ENCODE measurements around the gene PLPP4.

Gene PLPP4

GRCh38 chr10:120420421-120420820 is 36.6 kb upstream of the PLPP4 start:
- Histone ChIP-seq H4K20me1 (ENCODE audit: insufficient read depth, low read length) (no peaks in the 10 kb centered on the region), H3K4me1 (ENCODE audit: low read length) (peaks cover 20% of the 10 kb centered on the region), H3K4me2 (ENCODE audit: low read length) (no peak overlapping the region; the same call in 1 of the 2 replicates), H3K4me3 (ENCODE audit: low read length) (no peak overlapping the region), H3K27ac (ENCODE audit: low read length) (no peak overlapping the region), H3K27me3 (ENCODE audit: low read depth, low read length) (peaks cover 9% of the 10 kb centered on the region; the same call in 1 of the 2 replicates), H3K36me3 (replicated peaks; ENCODE audit: low read depth, low read length) (no peaks in the 10 kb centered on the region), H3K79me2 (ENCODE audit: low read length) (no peaks in the 10 kb centered on the region), H3K9me3 (ENCODE audit: insufficient read depth, low read length) (no peaks in the 10 kb centered on the region), H3K9ac (ENCODE audit: low read length) (no peak overlapping the region), H2AFZ (ENCODE audit: low read depth, low read length) (no peak overlapping the region)
- no peak for TF ChIP-seq EZH2phosphoT487 (IDR thresholded peaks at IDR 0.05; ENCODE audit: low read depth)
- TF ChIP-seq, protein P1, sequence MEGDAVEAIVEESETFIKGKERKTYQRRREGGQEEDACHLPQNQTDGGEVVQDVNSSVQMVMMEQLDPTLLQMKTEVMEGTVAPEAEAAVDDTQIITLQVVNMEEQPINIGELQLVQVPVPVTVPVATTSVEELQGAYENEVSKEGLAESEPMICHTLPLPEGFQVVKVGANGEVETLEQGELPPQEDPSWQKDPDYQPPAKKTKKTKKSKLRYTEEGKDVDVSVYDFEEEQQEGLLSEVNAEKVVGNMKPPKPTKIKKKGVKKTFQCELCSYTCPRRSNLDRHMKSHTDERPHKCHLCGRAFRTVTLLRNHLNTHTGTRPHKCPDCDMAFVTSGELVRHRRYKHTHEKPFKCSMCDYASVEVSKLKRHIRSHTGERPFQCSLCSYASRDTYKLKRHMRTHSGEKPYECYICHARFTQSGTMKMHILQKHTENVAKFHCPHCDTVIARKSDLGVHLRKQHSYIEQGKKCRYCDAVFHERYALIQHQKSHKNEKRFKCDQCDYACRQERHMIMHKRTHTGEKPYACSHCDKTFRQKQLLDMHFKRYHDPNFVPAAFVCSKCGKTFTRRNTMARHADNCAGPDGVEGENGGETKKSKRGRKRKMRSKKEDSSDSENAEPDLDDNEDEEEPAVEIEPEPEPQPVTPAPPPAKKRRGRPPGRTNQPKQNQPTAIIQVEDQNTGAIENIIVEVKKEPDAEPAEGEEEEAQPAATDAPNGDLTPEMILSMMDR (IDR thresholded peaks at IDR 0.05; ENCODE audit: low read depth, low read length), result no peak

DNA sequence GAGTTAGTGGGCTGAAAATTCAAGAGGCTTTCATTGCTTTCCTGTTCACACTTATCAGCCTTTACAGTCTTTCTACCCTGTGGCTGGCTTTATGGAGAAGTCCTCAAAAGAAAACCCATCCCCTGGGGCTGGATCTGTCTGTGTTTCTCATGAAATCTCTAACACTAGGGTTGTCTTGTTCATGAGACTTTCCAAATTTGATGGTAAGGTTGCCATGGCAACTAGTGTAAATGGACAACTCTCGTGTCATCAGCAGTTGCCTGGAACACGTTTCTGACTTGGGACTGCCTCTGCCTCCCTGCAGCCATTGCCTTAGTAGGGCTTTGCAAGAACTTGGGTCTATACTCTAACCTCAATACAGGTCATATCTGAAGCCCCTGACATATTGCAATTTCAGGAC is 35.8 kb upstream of the PLPP4 start:
- H3K27ac ChIP-seq (ENCODE audit: low read length), result no peak overlapping the region
- no peaks in the 10 kb centered on the region for H4K20me1 ChIP-seq (ENCODE audit: insufficient read depth, low read length)
- peaks cover 20% of the 10 kb centered on the region for H3K4me1 ChIP-seq (ENCODE audit: low read length)
- H3K36me3 ChIP-seq (replicated peaks; ENCODE audit: low read depth, low read length), result no peaks in the 10 kb centered on the region
- no peak overlapping the region for H3K9ac ChIP-seq (ENCODE audit: low read length)
- no peak overlapping the region for H3K4me2 ChIP-seq (ENCODE audit: low read length)
- no peaks in the 10 kb centered on the region for H3K79me2 ChIP-seq (ENCODE audit: low read length)
- no peak overlapping the region for H3K4me3 ChIP-seq (ENCODE audit: low read length)
- TF ChIP-seq, protein P1 (IDR thresholded peaks at IDR 0.05; ENCODE audit: low read depth, low read length), result no peak
- TF ChIP-seq EZH2phosphoT487 (IDR thresholded peaks at IDR 0.05; ENCODE audit: low read depth), result no peak
- H3K27me3 ChIP-seq (ENCODE audit: low read depth, low read length), result peaks cover 9% of the 10 kb centered on the region; the same call in 1 of the 2 replicates
- H2AFZ ChIP-seq (ENCODE audit: low read depth, low read length), result no peak overlapping the region
- H3K9me3 ChIP-seq (ENCODE audit: insufficient read depth, low read length), result no peaks in the 10 kb centered on the region

GRCh38 chr10:120422457-120422856 is 34.6 kb upstream of the PLPP4 start:
- no peak overlapping the region for H3K9ac ChIP-seq (ENCODE audit: low read length)
- no peak overlapping the region for H3K27ac ChIP-seq (ENCODE audit: low read length)
- no peaks in the 10 kb centered on the region for H3K36me3 ChIP-seq (replicated peaks; ENCODE audit: low read depth, low read length)
- H3K27me3 ChIP-seq (ENCODE audit: low read depth, low read length), result peaks cover 9% of the 10 kb centered on the region; the same call in 1 of the 2 replicates
- H4K20me1 ChIP-seq (ENCODE audit: insufficient read depth, low read length), result no peaks in the 10 kb centered on the region
- no peak overlapping the region for H3K4me3 ChIP-seq (ENCODE audit: low read length)
- no peak overlapping the region for H2AFZ ChIP-seq (ENCODE audit: low read depth, low read length)
- no peak for TF ChIP-seq EZH2phosphoT487 (IDR thresholded peaks at IDR 0.05; ENCODE audit: low read depth)
- TF ChIP-seq, protein P1 (IDR thresholded peaks at IDR 0.05; ENCODE audit: low read depth, low read length), result no peak
- no peak overlapping the region for H3K4me2 ChIP-seq (ENCODE audit: low read length)
- peaks cover 20% of the 10 kb centered on the region for H3K4me1 ChIP-seq (ENCODE audit: low read length)
- no peaks in the 10 kb centered on the region for H3K79me2 ChIP-seq (ENCODE audit: low read length)
- no peaks in the 10 kb centered on the region for H3K9me3 ChIP-seq (ENCODE audit: insufficient read depth, low read length)

DNA sequence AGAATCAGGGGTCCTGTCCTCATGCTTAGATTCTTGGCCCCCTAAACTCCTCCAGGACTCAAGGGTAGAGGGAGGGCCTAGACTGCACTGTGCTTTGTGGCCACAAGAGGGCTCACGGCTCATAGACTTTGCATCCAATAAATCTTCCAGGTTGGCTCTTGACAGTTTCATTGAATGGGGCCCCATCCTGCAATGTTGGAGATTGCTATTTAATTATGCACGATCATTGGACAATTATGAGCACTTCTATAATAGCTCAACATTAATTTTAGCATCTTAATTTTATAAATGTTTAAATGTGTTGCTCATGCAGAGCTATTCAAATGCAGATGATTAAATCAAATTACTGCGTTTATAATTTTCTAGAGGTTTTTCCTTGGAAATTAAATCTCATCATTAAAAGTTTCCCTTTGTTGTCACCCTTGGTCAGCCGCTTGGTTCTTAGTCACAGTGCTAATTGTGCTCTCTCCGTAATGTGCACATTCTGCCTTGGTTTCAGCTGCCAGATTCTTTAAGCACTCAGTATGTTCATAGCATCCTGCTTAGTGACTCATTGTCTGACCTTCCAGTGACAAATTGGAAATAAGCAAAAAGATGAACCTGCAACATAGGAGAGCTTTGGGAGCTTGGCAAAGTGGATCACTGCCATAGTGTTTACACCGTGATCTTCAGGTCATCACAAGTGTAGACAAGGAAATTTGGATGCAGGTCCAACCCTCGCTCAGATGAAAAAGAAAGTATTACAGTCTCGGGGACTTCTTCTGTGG is 33.4 kb upstream of the PLPP4 start:
- H3K9me3 ChIP-seq (ENCODE audit: insufficient read depth, low read length), result no peaks in the 10 kb centered on the region
- peak overlapping the region; percentile 50 for H3K4me2 ChIP-seq (ENCODE audit: low read length)
- TF ChIP-seq EZH2phosphoT487 (IDR thresholded peaks at IDR 0.05; ENCODE audit: low read depth), result no peak
- TF ChIP-seq, protein P1 (IDR thresholded peaks at IDR 0.05; ENCODE audit: low read depth, low read length), result peak; percentile 78
- peaks cover 6% of the 10 kb centered on the region; the same call in 1 of the 2 replicates for H3K27me3 ChIP-seq (ENCODE audit: low read depth, low read length)
- no peak overlapping the region for H3K9ac ChIP-seq (ENCODE audit: low read length)
- H2AFZ ChIP-seq (ENCODE audit: low read depth, low read length), result no peak overlapping the region
- H3K36me3 ChIP-seq (replicated peaks; ENCODE audit: low read depth, low read length), result no peaks in the 10 kb centered on the region
- peaks cover 20% of the 10 kb centered on the region for H3K4me1 ChIP-seq (ENCODE audit: low read length)
- no peaks in the 10 kb centered on the region for H3K79me2 ChIP-seq (ENCODE audit: low read length)
- peak overlapping the region; percentile 39 for H3K4me3 ChIP-seq (ENCODE audit: low read length)
- no peak overlapping the region for H3K27ac ChIP-seq (ENCODE audit: low read length)
- H4K20me1 ChIP-seq (ENCODE audit: insufficient read depth, low read length), result no peaks in the 10 kb centered on the region

Data from OCI-LY3 (cell line).